H1 (cell line): Measurements from ENCODE around the gene MAS1L. TPM values are rescaled to one million over a fixed set of nuclear protein-coding genes. Genes with fewer than 3 reads are reported as not detected.

ENCODE experiments used
- CTCF ChIA-PET: fragments of 300-600 bp; sonication (Branson Sonifier 250); formaldehyde crosslinking; loops from one replicate; lab custom pipeline; 2021; ENCODE audit not compliant: partially characterized antibody; lab: Charles Lee
- POLR2A ChIA-PET: fragments of 300-600 bp; sonication (Branson Sonifier 250); formaldehyde crosslinking; loops from one replicate; lab custom pipeline; 2021; ENCODE audit warnings: inconsistent platforms; ENCODE audit not compliant: partially characterized antibody; lab: Charles Lee
- DNase-seq, 2 experiments: peaks; one replicate each; pipeline versions ENCODE4 v3.0.0 to v3.0.0-alpha.2; 2010 to 2022; ENCODE audit warnings: low spot score in 2 of 2, low read depth in 1 of 2, mixed read lengths in 1 of 2
- FAIRE-seq: peaks from 2 replicates; lab custom pipeline; 2011; peaks lifted over from hg19 to GRCh38; lab: Jason Lieb, UNC
- H2AFZ ChIP-seq: 2 replicates; pipeline ENCODE4 v1.8.1; 2012; ENCODE audit warnings: low read length, inconsistent platforms
- H2AK5ac ChIP-seq: 2 replicates; pipeline ENCODE4 v1.6.1; 2013; ENCODE audit warnings: low read depth, low read length
- H2BK120ac ChIP-seq: replicated peaks from 2 replicates; pipeline ENCODE3; 2013; ENCODE audit warnings: low read depth, low read length, inconsistent platforms
- H2BK12ac ChIP-seq: 2 replicates; pipeline ENCODE4 v1.6.1; 2013; ENCODE audit warnings: low read depth, low read length
- H2BK15ac ChIP-seq: 2 replicates; pipeline ENCODE4 v1.6.1; 2013; ENCODE audit warnings: low read length
- H2BK20ac ChIP-seq: 2 replicates; pipeline ENCODE4 v1.6.1; 2013; ENCODE audit warnings: low read length
- H2BK5ac ChIP-seq: 2 replicates; pipeline ENCODE4 v1.6.1; 2013; ENCODE audit warnings: low read depth, low read length
- H3K14ac ChIP-seq: 2 replicates; pipeline ENCODE4 v1.6.1; 2013; ENCODE audit warnings: inconsistent platforms; ENCODE audit not compliant: insufficient read length
- H3K18ac ChIP-seq: 2 replicates; pipeline ENCODE4 v1.6.1; 2013; ENCODE audit warnings: low read length; ENCODE audit errors: extremely low read depth
- H3K23ac ChIP-seq: 2 replicates; pipeline ENCODE4 v1.6.1; 2013; ENCODE audit warnings: inconsistent platforms; ENCODE audit not compliant: insufficient read length
- H3K23me2 ChIP-seq: 2 replicates; pipeline ENCODE4 v1.6.1; 2013; ENCODE audit warnings: low read depth, low read length
- H3K27ac ChIP-seq: 2 replicates; pipeline ENCODE4 v1.6.1; 2011; ENCODE audit warnings: low read depth, low read length, inconsistent platforms
- H3K27me3 ChIP-seq, 4 experiments: replicated peaks in 1 of 4; 1 replicate in 1 of 4; 2 replicates in 3 of 4; pipeline versions ENCODE4 v1.6.1 to v1.8.1; 2011 to 2013; ENCODE audit warnings: low read length in 3 of 4, mild to moderate bottlenecking in 3 of 4, inconsistent platforms in 2 of 4, mixed read lengths in 2 of 4, moderate library complexity in 1 of 4; ENCODE audit not compliant: control insufficient read depth in 3 of 4, insufficient read depth in 3 of 4; ENCODE audit errors: extremely low read depth in 1 of 4
- H3K36me3 ChIP-seq, 4 experiments: 2 replicates each; pipeline versions ENCODE4 v1.6.1 to v1.8.1; 2011 to 2013; ENCODE audit warnings: mild to moderate bottlenecking in 4 of 4, low read length in 3 of 4, moderate library complexity in 2 of 4, control low read depth in 1 of 4, inconsistent platforms in 1 of 4; ENCODE audit not compliant: insufficient read depth in 4 of 4, control insufficient read depth in 2 of 4
- H3K4ac ChIP-seq: replicated peaks from 2 replicates; pipeline ENCODE3; 2013; ENCODE audit warnings: low read length, low read depth, mixed read lengths, inconsistent platforms; ENCODE audit not compliant: insufficient read length
- H3K4me1 ChIP-seq, 4 experiments: replicated peaks in 1 of 4; 1 replicate in 1 of 4; 2 replicates in 3 of 4; pipeline versions ENCODE4 v1.6.1 to v1.8.1; 2011 to 2013; ENCODE audit warnings: low read length in 3 of 4, inconsistent platforms in 2 of 4, mixed read lengths in 1 of 4; ENCODE audit not compliant: insufficient read depth in 4 of 4, control insufficient read depth in 3 of 4
- H3K4me2 ChIP-seq, 2 experiments: 2 replicates each; pipeline versions ENCODE4 v1.6.1 to v1.8.1; 2011 to 2013; ENCODE audit warnings: low read depth in 2 of 2, low read length in 2 of 2, control low read depth in 1 of 2, inconsistent platforms in 1 of 2, mild to moderate bottlenecking in 1 of 2; ENCODE audit not compliant: insufficient read depth in 1 of 2
- H3K4me3 ChIP-seq, 4 experiments: fragments of 200-600, 300-600 bp in 1 of 4; sonication (generic), shearing (Covaris generic), sonication (Bioruptor Twin) in 1 of 4; 2 replicates each; pipeline versions ENCODE4 v1.5.1 to v1.8.1; 2011 to 2016; ENCODE audit warnings: low read length in 4 of 4, low read depth in 3 of 4, control low read depth in 2 of 4, inconsistent platforms in 2 of 4, mild to moderate bottlenecking in 2 of 4, mixed read lengths in 1 of 4, moderate library complexity in 1 of 4; ENCODE audit not compliant: insufficient read depth in 2 of 4; ENCODE audit errors: extremely low read depth in 1 of 4
- H3K56ac ChIP-seq: replicated peaks from 2 replicates; pipeline ENCODE3; 2013; ENCODE audit warnings: low read depth, mild to moderate bottlenecking, mixed read lengths, low read length, inconsistent platforms; ENCODE audit not compliant: insufficient read length
- H3K79me1 ChIP-seq: 2 replicates; pipeline ENCODE4 v1.6.1; 2013; ENCODE audit warnings: low read depth, low read length, control low read depth
- H3K79me2 ChIP-seq, 2 experiments: 2 replicates each; pipeline versions ENCODE4 v1.6.1 to v1.8.1; 2012 to 2013; ENCODE audit warnings: low read length in 2 of 2, mild to moderate bottlenecking in 2 of 2, inconsistent platforms in 1 of 2; ENCODE audit not compliant: insufficient read depth in 2 of 2, control insufficient read depth in 1 of 2
- H3K9ac ChIP-seq, 4 experiments: replicated peaks in 1 of 4; 1 replicate in 1 of 4; 2 replicates in 3 of 4; pipeline versions ENCODE4 v1.6.1 to v1.8.1; 2011 to 2013; ENCODE audit warnings: low read depth in 3 of 4, low read length in 3 of 4, control low read depth in 2 of 4, mild to moderate bottlenecking in 2 of 4, moderate library complexity in 2 of 4, inconsistent platforms in 1 of 4; ENCODE audit errors: extremely low read depth in 1 of 4
- H3K9me3 ChIP-seq, 2 experiments: 2 replicates each; pipeline versions ENCODE4 v1.6.1 to v1.8.1; 2012 to 2013; ENCODE audit warnings: mild to moderate bottlenecking in 2 of 2, moderate library complexity in 2 of 2, control low read depth in 1 of 2, inconsistent platforms in 1 of 2, low read depth in 1 of 2, low read length in 1 of 2, mixed read lengths in 1 of 2; ENCODE audit not compliant: insufficient read depth in 2 of 2
- H4K20me1 ChIP-seq, 2 experiments: replicated peaks in 1 of 2; 2 replicates each; pipeline versions ENCODE3 to v1.8.1; 2011 to 2013; ENCODE audit warnings: inconsistent platforms in 2 of 2, low read length in 2 of 2, mild to moderate bottlenecking in 1 of 2; ENCODE audit not compliant: insufficient read depth in 2 of 2, control insufficient read depth in 1 of 2
- H4K5ac ChIP-seq: 2 replicates; pipeline ENCODE4 v1.6.1; 2013; ENCODE audit warnings: low read length, low read depth, mixed read lengths, inconsistent platforms; ENCODE audit not compliant: insufficient read length
- H4K8ac ChIP-seq: 2 replicates; pipeline ENCODE4 v1.8.0; 2013; ENCODE audit warnings: mild to moderate bottlenecking, moderate library complexity, low read length, inconsistent platforms; ENCODE audit not compliant: insufficient read depth; ENCODE audit errors: extremely low read depth
- H4K91ac ChIP-seq: replicated peaks from 2 replicates; pipeline ENCODE3; 2013; ENCODE audit warnings: low read length, mixed read lengths, inconsistent platforms; ENCODE audit not compliant: insufficient read length
- GABPA ChIP-seq: IDR thresholded peaks from 2 replicates; pipeline ENCODE4 v1.6.1; 2011; ENCODE audit warnings: mild to moderate bottlenecking, low read length, moderate library complexity, borderline replicate concordance; ENCODE audit not compliant: insufficient read depth
- JUN ChIP-seq: IDR thresholded peaks from 2 replicates; pipeline ENCODE4 v1.6.1; 2011; ENCODE audit warnings: low read depth, mild to moderate bottlenecking, improper control_type of control experiment, low read length
- KDM1A ChIP-seq: fragments of 200-600, 300-600 bp; sonication (generic); IDR thresholded peaks from 2 replicates; pipeline ENCODE4 v1.7.1; 2016; ENCODE audit warnings: mild to moderate bottlenecking, low read length, borderline replicate concordance
- NRF1 ChIP-seq: IDR thresholded peaks from 2 replicates; pipeline ENCODE4 v1.6.1; 2011; ENCODE audit warnings: mild to moderate bottlenecking, low read depth, low read length, improper control_type of control experiment
- POLR2AphosphoS5 ChIP-seq: IDR thresholded peaks from 2 replicates; pipeline ENCODE4 v1.6.1; 2011; ENCODE audit warnings: low read depth, low read length
- POU5F1 ChIP-seq: IDR thresholded peaks from 2 replicates; pipeline ENCODE4 v1.6.1; 2011; ENCODE audit warnings: low read depth, mild to moderate bottlenecking, low read length, moderate library complexity
- RAD21 ChIP-seq, 2 experiments: IDR thresholded peaks in 1 of 2; conservative IDR thresholded peaks in 1 of 2; 2 replicates each; pipeline ENCODE4 v1.6.1; 2011; ENCODE audit warnings: low read depth in 2 of 2, low read length in 2 of 2, improper control_type of control experiment in 1 of 2, inconsistent platforms in 1 of 2, mild to moderate bottlenecking in 1 of 2, moderate library complexity in 1 of 2
- SRF ChIP-seq: IDR thresholded peaks from 2 replicates; pipeline ENCODE4 v1.6.1; 2011; ENCODE audit warnings: mild to moderate bottlenecking, low read depth, low read length, moderate library complexity
- TAF7 ChIP-seq: optimal IDR thresholded peaks from 2 replicates; pipeline ENCODE3; 2011; ENCODE audit warnings: low read depth, mild to moderate bottlenecking, inconsistent platforms, low read length, moderate library complexity, borderline replicate concordance
- TEAD4 ChIP-seq: IDR thresholded peaks from 2 replicates; pipeline ENCODE4 v1.6.1; 2012; ENCODE audit warnings: low read depth, low read length, inconsistent platforms, mixed read lengths
- WGBS, 2 experiments: shearing (Covaris generic) in 1 of 2; methylation state at CpG; one replicate each; pipeline versions ENCODE4 v1.1.6 to v1.1.7; 2013 to 2015; ENCODE audit warnings: low lambda C conversion rate in 2 of 2, mixed read lengths in 2 of 2, inconsistent platforms in 1 of 2, low coverage in 1 of 2, missing lambda C conversion rate in 1 of 2; ENCODE audit not compliant: insufficient replicate concordance in 2 of 2, insufficient coverage in 1 of 2, insufficient read length in 1 of 2; ENCODE audit errors: extremely low coverage in 1 of 2, missing lambda C conversion rate in 1 of 2; 5-methylcytosine and 5-hydroxymethylcytosine counted together
- polyA plus RNA-seq, 7 experiments: library from polyadenylated mRNA; depleted of rRNA in 3 of 7; stranded (reverse) in 5 of 7; unstranded in 2 of 7; fragments of >200 nt in 5 of 7; fragments of 200-250 nt in 2 of 7; gene quantifications; 1 replicate in 5 of 7; 2 replicates in 1 of 7; 4 replicates in 1 of 7; pipeline versions ENCODE4 v1.2.1 to v1.2.3, GENCODE V29; 2011 to 2013; ENCODE audit warnings: missing spikeins in 2 of 7, mixed read lengths in 2 of 7
- total RNA-seq: library from RNA; stranded (reverse); fragmentation: NEBNext Ultra II Directional; extraction: Animal tissue kit (Norgen Biotek cat#: 25700); gene quantifications from 2 replicates; pipeline ENCODE4 v1.2.1, GENCODE V29; 2021

Gene MAS1L
- total and polyA plus RNA-seq, 2 of the 8 experiments (the other 6 are each of a cell fraction or from before 2014, with no cell fraction given), result not detected

DNA sequence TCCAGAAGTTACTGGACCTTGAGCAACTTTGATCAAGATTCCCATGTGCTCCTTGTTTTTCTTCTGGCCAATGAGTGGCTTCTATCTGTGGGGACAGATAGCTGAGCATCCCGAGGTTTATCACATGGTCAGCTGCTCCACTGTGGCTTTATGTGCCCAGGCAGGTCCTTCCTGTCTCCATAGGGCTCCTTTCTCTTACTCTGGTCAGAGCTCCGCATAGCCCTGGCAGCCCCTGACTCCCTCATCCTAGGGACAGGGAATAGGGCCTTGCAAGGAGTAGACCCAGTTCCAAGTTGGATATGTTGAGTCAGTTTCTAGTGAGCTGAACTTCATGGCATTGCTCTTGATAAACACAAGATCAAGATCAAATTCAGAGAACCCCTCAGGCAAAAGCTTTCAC is 6.4 kb upstream of the MAS1L start:
- no peaks in the 10 kb centered on the region for H3K27me3 ChIP-seq
- H2AK5ac ChIP-seq, result no peak overlapping the region
- H3K4me1 ChIP-seq, result no peaks in the 10 kb centered on the region
- no peak overlapping the region for H3K14ac ChIP-seq
- H4K5ac ChIP-seq, result no peak overlapping the region
- FAIRE-seq (no peak), DNase-seq (no peak)
- no peak overlapping the region for H2BK20ac ChIP-seq
- no peak overlapping the region for H3K56ac ChIP-seq
- no peak overlapping the region for H3K23ac ChIP-seq
- no peak overlapping the region for H3K9ac ChIP-seq
- no peaks in the 10 kb centered on the region for H3K9me3 ChIP-seq
- no peaks in the 10 kb centered on the region for H3K79me2 ChIP-seq
- no peak overlapping the region for H3K4ac ChIP-seq
- POLR2A ChIA-PET, result interaction anchor here (1.5 kb wide), 1 partner anchor 103 kb away, joined by 5 read pairs; no protein-coding TSS in a partner anchor
- no peaks in the 10 kb centered on the region for H3K23me2 ChIP-seq
- H4K8ac ChIP-seq, result no peak overlapping the region
- no peak overlapping the region for H2BK15ac ChIP-seq
- H3K36me3 ChIP-seq, result no peaks in the 10 kb centered on the region
- H2BK120ac ChIP-seq, result no peak overlapping the region
- H2AFZ ChIP-seq, result 0 out of 2 replicates have a peak overlapping the region, but pooled peaks have one; percentile 10
- WGBS, 2 experiments, result 92% methylated on average over 2 of the region's 2 CpGs; no CpG with 5 or more reads in 1 of the 2 experiments
- no peak overlapping the region for H3K4me2 ChIP-seq
- H3K4me3 ChIP-seq, result no peak overlapping the region
- H4K91ac ChIP-seq, result no peak overlapping the region
- H2BK12ac ChIP-seq, result no peak overlapping the region
- no peak overlapping the region for H3K18ac ChIP-seq
- no peaks in the 10 kb centered on the region for H4K20me1 ChIP-seq
- no peak overlapping the region for H3K27ac ChIP-seq
- CTCF ChIA-PET, result interaction anchor here (1.0 kb wide), 2 partner anchors 13 to 96 kb away, joined by 3 read pairs; no protein-coding TSS in a partner anchor
- H2BK5ac ChIP-seq, result no peak overlapping the region
- no peaks in the 10 kb centered on the region for H3K79me1 ChIP-seq
- TF ChIP-seq SRF (no peak), RAD21 (IDR thresholded peaks at IDR 0.05 in 1 of 2, conservative IDR thresholded peaks at IDR 0.05 in 1 of 2; ENCODE audit: low read depth in 2 of 2, low read length in 2 of 2) (no peak), TAF7 (no peak), POLR2AphosphoS5 (no peak), KDM1A (no peak), TEAD4 (no peak), NRF1 (no peak), GABPA (no peak), JUN (no peak), POU5F1 (no peak)
